ENCODE data around the gene PKD2L1.
A peak's percentile ranks its signal among the peaks of the same experiment; 100 is the strongest.
"Not testable (repeated sequence)": the region's sequence is repeated elsewhere in the genome, so short reads cannot be mapped to it uniquely, and the experiment has no call there.

PKD2L1 gene

DNA sequence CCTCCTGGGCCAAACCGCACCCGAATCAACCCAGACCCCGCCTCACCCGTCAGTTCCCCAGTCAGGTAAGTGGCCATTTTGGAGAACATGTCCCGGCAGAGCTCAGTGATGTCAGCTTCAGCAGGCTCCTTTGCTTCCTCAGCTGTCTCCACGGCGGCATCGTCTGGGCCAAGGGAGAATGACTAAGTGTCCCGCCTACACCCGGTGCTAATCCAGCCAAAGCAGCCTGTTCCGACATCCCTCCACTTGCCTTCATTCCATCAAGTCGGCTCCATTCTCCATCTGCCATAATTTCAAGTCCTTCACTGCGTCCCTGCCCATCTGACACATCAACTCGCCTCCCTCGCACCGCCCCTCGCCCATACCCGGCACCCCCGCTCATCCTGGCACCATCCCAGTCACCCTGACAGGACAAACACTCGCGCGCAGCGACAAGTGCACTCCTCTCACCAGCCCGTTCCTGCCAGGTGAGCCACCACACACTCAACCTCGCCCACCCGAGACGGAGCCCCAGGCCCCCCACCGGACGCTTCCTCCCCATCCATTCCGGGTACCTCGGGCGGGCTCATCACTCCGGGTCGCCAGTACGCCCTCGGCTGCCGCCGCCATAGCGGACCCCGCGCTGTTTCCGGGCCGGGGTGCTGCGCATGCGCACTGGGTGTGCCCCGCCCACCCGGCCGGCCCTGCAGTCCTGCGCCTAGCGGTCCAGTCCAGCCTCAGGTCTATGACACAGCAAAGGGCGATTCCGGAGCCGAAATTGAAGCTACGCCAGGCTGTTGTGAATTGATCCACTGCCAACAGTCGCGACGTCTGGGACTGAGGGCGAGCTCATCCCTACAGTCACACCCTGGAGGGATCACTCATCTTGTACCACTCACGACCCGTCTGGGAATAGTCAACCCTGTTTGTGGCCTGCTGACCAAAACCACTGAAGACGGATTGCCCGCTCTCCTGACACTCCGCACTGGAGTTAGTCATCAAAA lies 43.7 kb downstream of the PKD2L1 start, which contains the start of gene BLOC1S2:
TSS of gene BLOC1S2 (minus strand) at position 630 of the 983 bp plus-strand sequence. CDS start at position 609, 21 bp downstream.
- Histone ChIP-seq H2BK12ac (ENCODE audit: low read length in 2 of 2) (peak within 1 kb of the TSS; percentile 21 to 45), H3K79me1 (replicated peaks; ENCODE audit: low read length, poor library complexity, severe bottlenecking) (no peaks in the 10 kb centered on the region), H3K4me2 (ENCODE audit: low read length, poor library complexity, severe bottlenecking) (peak within 1 kb of the TSS; percentile 83), H3K4me1 (ENCODE audit: control insufficient read depth, insufficient read depth, low read depth, low read length) (peaks cover 9% of the 10 kb centered on the region), H3K27ac (ENCODE audit: low read length, poor library complexity, severe bottlenecking) (peak within 1 kb of the TSS; percentile 92), H2BK120ac (ENCODE audit: low read depth, low read length) (no peak within 1 kb of the TSS), H2BK15ac (ENCODE audit: low read depth, poor library complexity, severe bottlenecking) (no peak within 1 kb of the TSS), H3K9ac (ENCODE audit: low read length) (peak within 1 kb of the TSS; percentile 99), H3K36me3 (ENCODE audit: control insufficient read depth in 1 of 2, insufficient read depth in 2 of 2, low read depth in 1 of 2, low read length in 2 of 2) (peaks cover 4 to 29% of the 10 kb centered on the region in 2 experiments), H3K18ac (ENCODE audit: low read depth in 1 of 2, low read length in 2 of 2) (peak within 1 kb of the TSS; percentile 61 to 93), H3K14ac (ENCODE audit: low read length in 2 of 2) (no peak within 1 kb of the TSS), H2BK5ac (ENCODE audit: low read depth, low read length, poor library complexity, severe bottlenecking) (peak within 1 kb of the TSS; percentile 48), H4K8ac (ENCODE audit: low read length) (peak within 1 kb of the TSS; percentile 96), H4K91ac (ENCODE audit: low read length) (peak within 1 kb of the TSS; percentile 86), H3K9me3 (ENCODE audit: control insufficient read depth, low read length) (no peaks in the 10 kb centered on the region), H2AFZ (ENCODE audit: low read depth, low read length) (peak within 1 kb of the TSS; percentile 84), H3K4me3 (ENCODE audit: insufficient read depth in 1 of 2, low read depth in 1 of 2, low read length in 2 of 2) (peak within 1 kb of the TSS; percentile 82 to 96), H2AK5ac (ENCODE audit: low read length, severe bottlenecking) (peak within 1 kb of the TSS; percentile 58), H3K4ac (ENCODE audit: low read depth in 1 of 2, low read length in 2 of 2) (peak within 1 kb of the TSS; percentile 58 to 85), H3K27me3 (ENCODE audit: control insufficient read depth in 1 of 2, insufficient read depth in 1 of 2, low read length in 2 of 2) (peaks cover 0 to 10% of the 10 kb centered on the region in 2 experiments), H3K23ac (ENCODE audit: low read length in 2 of 2) (peak within 1 kb of the TSS in 1 of 2 experiments; percentile 85)
- DNase-seq, result peak; percentile 92
- WGBS, result 4% methylated on average over 63 of the region's 63 CpGs

DNA sequence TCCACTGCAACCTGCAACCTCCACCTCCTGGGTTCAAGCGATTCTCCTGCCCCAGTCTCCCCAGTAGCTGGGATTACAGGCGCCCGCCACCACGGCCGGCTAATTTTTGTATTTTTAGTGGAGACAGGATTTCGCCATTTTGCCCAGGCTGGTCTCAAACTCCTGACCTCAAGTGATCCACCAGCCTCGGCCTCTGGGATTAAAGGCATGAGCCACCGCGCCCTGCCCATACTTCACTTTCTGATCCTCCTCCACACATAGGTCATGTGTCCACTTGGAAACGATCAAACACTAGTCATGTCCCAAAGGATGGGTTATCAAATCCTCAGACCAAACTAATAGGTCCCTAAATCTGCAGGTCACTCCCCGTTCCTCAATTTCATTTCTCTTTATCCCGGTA lies 44.7 kb downstream of the PKD2L1 start:
- Histone ChIP-seq H3K27ac (ENCODE audit: low read length, poor library complexity, severe bottlenecking) (peak overlapping the region; percentile 92), H3K36me3 (ENCODE audit: control insufficient read depth in 1 of 2, insufficient read depth in 2 of 2, low read depth in 1 of 2, low read length in 2 of 2) (peaks cover 4 to 38% of the 10 kb centered on the region in 2 experiments), H3K4me2 (ENCODE audit: low read length, poor library complexity, severe bottlenecking) (peak overlapping the region; percentile 83), H3K18ac (ENCODE audit: low read depth in 1 of 2, low read length in 2 of 2) (peak overlapping the region in 1 of 2 experiments; percentile 37), H3K9ac (ENCODE audit: low read length) (peak overlapping the region; percentile 99), H3K4me3 (ENCODE audit: insufficient read depth in 1 of 2, low read depth in 1 of 2, low read length in 2 of 2) (peak overlapping the region in 1 of 2 experiments; percentile 96), H3K4ac (ENCODE audit: low read depth in 1 of 2, low read length in 2 of 2) (peak overlapping the region in 1 of 2 experiments; percentile 6)
- not testable (repeated sequence) for H2BK15ac ChIP-seq (ENCODE audit: low read depth, poor library complexity, severe bottlenecking); H2BK12ac ChIP-seq (ENCODE audit: low read length in 2 of 2); H3K4me1 ChIP-seq (ENCODE audit: control insufficient read depth, insufficient read depth, low read depth, low read length); H3K14ac ChIP-seq (ENCODE audit: low read length in 2 of 2); H2BK5ac ChIP-seq (ENCODE audit: low read depth, low read length, poor library complexity, severe bottlenecking); H2BK120ac ChIP-seq (ENCODE audit: low read depth, low read length); H3K27me3 ChIP-seq (ENCODE audit: control insufficient read depth in 1 of 2, insufficient read depth in 1 of 2, low read length in 2 of 2); H3K79me1 ChIP-seq (replicated peaks; ENCODE audit: low read length, poor library complexity, severe bottlenecking); H4K8ac ChIP-seq (ENCODE audit: low read length); H2AK5ac ChIP-seq (ENCODE audit: low read length, severe bottlenecking); H4K91ac ChIP-seq (ENCODE audit: low read length); H3K23ac ChIP-seq (ENCODE audit: low read length in 2 of 2); H3K9me3 ChIP-seq (ENCODE audit: control insufficient read depth, low read length); H2AFZ ChIP-seq (ENCODE audit: low read depth, low read length)
- WGBS, result 89% methylated on average over 10 of the region's 12 CpGs
- DNase-seq, result peak; percentile 10

DNA sequence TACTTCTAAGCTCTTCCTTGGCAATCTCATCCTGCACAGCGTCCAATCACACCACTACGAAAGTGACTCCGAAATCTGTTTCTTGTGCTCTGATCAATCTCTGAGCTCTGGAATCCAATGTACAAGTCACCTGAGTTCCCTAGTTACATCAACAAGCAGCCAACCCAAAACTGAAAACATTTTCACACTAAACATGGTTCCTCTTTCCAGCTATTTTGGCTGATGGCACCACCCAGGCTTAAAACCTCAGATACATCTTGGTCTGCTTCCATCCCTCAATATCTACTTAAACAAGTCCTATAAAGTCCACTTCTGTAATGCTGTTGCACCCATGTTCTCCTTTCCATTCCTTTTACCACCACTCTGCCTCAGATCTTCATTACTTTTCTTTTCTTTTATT lies 47.1 kb downstream of the PKD2L1 start:
- no peak overlapping the region for H2BK5ac ChIP-seq (ENCODE audit: low read depth, low read length, poor library complexity, severe bottlenecking)
- no peak overlapping the region for H3K14ac ChIP-seq (ENCODE audit: low read length in 2 of 2)
- H3K4me3 ChIP-seq (ENCODE audit: insufficient read depth in 1 of 2, low read depth in 1 of 2, low read length in 2 of 2), result no peak overlapping the region
- no peak overlapping the region for H4K91ac ChIP-seq (ENCODE audit: low read length)
- peaks cover 12 to 55% of the 10 kb centered on the region in 2 experiments for H3K36me3 ChIP-seq (ENCODE audit: control insufficient read depth in 1 of 2, insufficient read depth in 2 of 2, low read depth in 1 of 2, low read length in 2 of 2)
- no peak overlapping the region for H3K4ac ChIP-seq (ENCODE audit: low read depth in 1 of 2, low read length in 2 of 2)
- H3K4me1 ChIP-seq (ENCODE audit: control insufficient read depth, insufficient read depth, low read depth, low read length), result peaks cover 9% of the 10 kb centered on the region
- no peak overlapping the region for H2AFZ ChIP-seq (ENCODE audit: low read depth, low read length)
- H4K8ac ChIP-seq (ENCODE audit: low read length), result no peak overlapping the region
- no peaks in the 10 kb centered on the region for H3K9me3 ChIP-seq (ENCODE audit: control insufficient read depth, low read length)
- no peak overlapping the region for H3K27ac ChIP-seq (ENCODE audit: low read length, poor library complexity, severe bottlenecking)
- H3K27me3 ChIP-seq (ENCODE audit: control insufficient read depth in 1 of 2, insufficient read depth in 1 of 2, low read length in 2 of 2), result no peaks in the 10 kb centered on the region
- no peak overlapping the region for H3K23ac ChIP-seq (ENCODE audit: low read length in 2 of 2)
- H2BK120ac ChIP-seq (ENCODE audit: low read depth, low read length), result no peak overlapping the region
- H3K9ac ChIP-seq (ENCODE audit: low read length), result no peak overlapping the region
- no peak overlapping the region for H3K18ac ChIP-seq (ENCODE audit: low read depth in 1 of 2, low read length in 2 of 2)
- no peak overlapping the region for H3K4me2 ChIP-seq (ENCODE audit: low read length, poor library complexity, severe bottlenecking)
- no peak overlapping the region for H2AK5ac ChIP-seq (ENCODE audit: low read length, severe bottlenecking)
- WGBS, result 97% methylated on average over 3 of the region's 3 CpGs
- no peak for DNase-seq
- no peak overlapping the region for H2BK12ac ChIP-seq (ENCODE audit: low read length in 2 of 2)
- peaks cover 4% of the 10 kb centered on the region for H3K79me1 ChIP-seq (replicated peaks; ENCODE audit: low read length, poor library complexity, severe bottlenecking)
- H2BK15ac ChIP-seq (ENCODE audit: low read depth, poor library complexity, severe bottlenecking), result no peak overlapping the region

DNA sequence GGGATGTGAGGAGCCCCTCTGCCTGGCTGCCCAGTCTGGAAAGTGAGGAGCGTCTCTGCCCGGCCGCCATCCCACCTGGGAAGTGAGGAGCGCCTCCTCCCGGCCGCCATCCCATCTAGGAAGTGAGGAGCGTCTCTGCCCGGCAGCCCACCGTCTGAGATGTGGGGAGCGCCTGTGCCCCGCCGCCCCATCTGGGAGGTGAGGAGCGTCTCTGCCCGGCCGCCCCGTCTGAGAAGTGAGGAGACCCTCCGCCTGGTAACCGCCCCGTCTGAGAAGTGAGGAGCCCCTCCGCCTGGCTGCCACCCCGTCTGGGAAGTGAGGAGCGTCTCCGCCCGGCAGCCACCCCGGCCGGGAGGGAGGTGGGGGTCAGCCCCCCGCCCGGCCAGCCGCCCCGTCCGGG lies 53.1 kb downstream of the PKD2L1 start:
- not testable (repeated sequence) for H3K27ac ChIP-seq (ENCODE audit: low read length, poor library complexity, severe bottlenecking)

More for the DNA sequence above, 53.1 kb downstream of the PKD2L1 start:
- not testable (repeated sequence) for H3K9me3 ChIP-seq (ENCODE audit: control insufficient read depth, low read length); H2BK12ac ChIP-seq (ENCODE audit: low read length in 2 of 2); H3K27me3 ChIP-seq (ENCODE audit: control insufficient read depth in 1 of 2, insufficient read depth in 1 of 2, low read length in 2 of 2); DNase-seq; H2BK5ac ChIP-seq (ENCODE audit: low read depth, low read length, poor library complexity, severe bottlenecking); H4K91ac ChIP-seq (ENCODE audit: low read length); H3K9ac ChIP-seq (ENCODE audit: low read length); H2AK5ac ChIP-seq (ENCODE audit: low read length, severe bottlenecking); H3K4me3 ChIP-seq (ENCODE audit: insufficient read depth in 1 of 2, low read depth in 1 of 2, low read length in 2 of 2); H3K4me1 ChIP-seq (ENCODE audit: control insufficient read depth, insufficient read depth, low read depth, low read length); H2AFZ ChIP-seq (ENCODE audit: low read depth, low read length); H3K4me2 ChIP-seq (ENCODE audit: low read length, poor library complexity, severe bottlenecking); H4K8ac ChIP-seq (ENCODE audit: low read length); H3K14ac ChIP-seq (ENCODE audit: low read length in 2 of 2); H2BK15ac ChIP-seq (ENCODE audit: low read depth, poor library complexity, severe bottlenecking); H3K18ac ChIP-seq (ENCODE audit: low read depth in 1 of 2, low read length in 2 of 2); H3K4ac ChIP-seq (ENCODE audit: low read depth in 1 of 2, low read length in 2 of 2); H2BK120ac ChIP-seq (ENCODE audit: low read depth, low read length); H3K23ac ChIP-seq (ENCODE audit: low read length in 2 of 2)
- 96% methylated on average over 17 of the region's 31 CpGs for WGBS
- Histone ChIP-seq H3K79me1 (replicated peaks; ENCODE audit: low read length, poor library complexity, severe bottlenecking) (peaks cover 10% of the 10 kb centered on the region), H3K36me3 (ENCODE audit: control insufficient read depth in 1 of 2, insufficient read depth in 2 of 2, low read depth in 1 of 2, low read length in 2 of 2) (peaks cover 15 to 67% of the 10 kb centered on the region in 2 experiments)
